A549 (cell line): Measurements from ENCODE around the gene KLHL22.

Source experiments
- POLR2AphosphoS2 ChIP-seq: conservative IDR thresholded peaks from 2 replicates; pipeline ENCODE4 v1.6.1; 2012; ENCODE audit warnings: low read length, improper control_type of control experiment, inconsistent platforms
- TF ChIP-seq, protein P1 (sequence below): fragments of 200-600 bp; sonication (generic); IDR thresholded peaks from 2 replicates; pipeline ENCODE4 v1.6.1; 2016; ENCODE audit warnings: antibody characterized with exemption, mild to moderate bottlenecking, moderate library complexity
- TF ChIP-seq, protein P2 (sequence below): fragments of >200 bp; sonication (Bioruptor Twin); formaldehyde crosslinking; IDR thresholded peaks from 3 replicates; pipeline ENCODE4 v1.5.1; 2016

DNA sequence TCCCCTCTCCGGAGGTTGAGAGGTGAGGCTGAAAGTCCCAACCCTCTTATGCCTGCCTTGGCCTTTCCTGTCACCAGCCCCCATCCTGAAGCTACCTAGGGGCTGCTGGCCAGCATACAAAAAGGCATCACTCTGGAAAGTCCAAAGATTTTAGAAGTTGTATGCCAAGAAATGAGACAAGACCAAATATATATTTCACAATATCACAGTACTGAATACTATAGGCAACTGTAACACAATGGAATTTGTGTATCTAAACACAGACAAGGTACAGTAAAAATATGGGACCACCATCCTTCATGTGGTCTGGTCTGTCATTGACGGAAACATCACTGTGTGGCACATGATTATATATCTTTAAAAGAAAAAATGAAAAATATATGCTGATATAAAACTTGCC, 4.2 kb downstream of the KLHL22 start:
- no peak for TF ChIP-seq POLR2AphosphoS2
- TF ChIP-seq, protein P1, sequence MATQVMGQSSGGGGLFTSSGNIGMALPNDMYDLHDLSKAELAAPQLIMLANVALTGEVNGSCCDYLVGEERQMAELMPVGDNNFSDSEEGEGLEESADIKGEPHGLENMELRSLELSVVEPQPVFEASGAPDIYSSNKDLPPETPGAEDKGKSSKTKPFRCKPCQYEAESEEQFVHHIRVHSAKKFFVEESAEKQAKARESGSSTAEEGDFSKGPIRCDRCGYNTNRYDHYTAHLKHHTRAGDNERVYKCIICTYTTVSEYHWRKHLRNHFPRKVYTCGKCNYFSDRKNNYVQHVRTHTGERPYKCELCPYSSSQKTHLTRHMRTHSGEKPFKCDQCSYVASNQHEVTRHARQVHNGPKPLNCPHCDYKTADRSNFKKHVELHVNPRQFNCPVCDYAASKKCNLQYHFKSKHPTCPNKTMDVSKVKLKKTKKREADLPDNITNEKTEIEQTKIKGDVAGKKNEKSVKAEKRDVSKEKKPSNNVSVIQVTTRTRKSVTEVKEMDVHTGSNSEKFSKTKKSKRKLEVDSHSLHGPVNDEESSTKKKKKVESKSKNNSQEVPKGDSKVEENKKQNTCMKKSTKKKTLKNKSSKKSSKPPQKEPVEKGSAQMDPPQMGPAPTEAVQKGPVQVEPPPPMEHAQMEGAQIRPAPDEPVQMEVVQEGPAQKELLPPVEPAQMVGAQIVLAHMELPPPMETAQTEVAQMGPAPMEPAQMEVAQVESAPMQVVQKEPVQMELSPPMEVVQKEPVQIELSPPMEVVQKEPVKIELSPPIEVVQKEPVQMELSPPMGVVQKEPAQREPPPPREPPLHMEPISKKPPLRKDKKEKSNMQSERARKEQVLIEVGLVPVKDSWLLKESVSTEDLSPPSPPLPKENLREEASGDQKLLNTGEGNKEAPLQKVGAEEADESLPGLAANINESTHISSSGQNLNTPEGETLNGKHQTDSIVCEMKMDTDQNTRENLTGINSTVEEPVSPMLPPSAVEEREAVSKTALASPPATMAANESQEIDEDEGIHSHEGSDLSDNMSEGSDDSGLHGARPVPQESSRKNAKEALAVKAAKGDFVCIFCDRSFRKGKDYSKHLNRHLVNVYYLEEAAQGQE: no peak
- TF ChIP-seq, protein P2, sequence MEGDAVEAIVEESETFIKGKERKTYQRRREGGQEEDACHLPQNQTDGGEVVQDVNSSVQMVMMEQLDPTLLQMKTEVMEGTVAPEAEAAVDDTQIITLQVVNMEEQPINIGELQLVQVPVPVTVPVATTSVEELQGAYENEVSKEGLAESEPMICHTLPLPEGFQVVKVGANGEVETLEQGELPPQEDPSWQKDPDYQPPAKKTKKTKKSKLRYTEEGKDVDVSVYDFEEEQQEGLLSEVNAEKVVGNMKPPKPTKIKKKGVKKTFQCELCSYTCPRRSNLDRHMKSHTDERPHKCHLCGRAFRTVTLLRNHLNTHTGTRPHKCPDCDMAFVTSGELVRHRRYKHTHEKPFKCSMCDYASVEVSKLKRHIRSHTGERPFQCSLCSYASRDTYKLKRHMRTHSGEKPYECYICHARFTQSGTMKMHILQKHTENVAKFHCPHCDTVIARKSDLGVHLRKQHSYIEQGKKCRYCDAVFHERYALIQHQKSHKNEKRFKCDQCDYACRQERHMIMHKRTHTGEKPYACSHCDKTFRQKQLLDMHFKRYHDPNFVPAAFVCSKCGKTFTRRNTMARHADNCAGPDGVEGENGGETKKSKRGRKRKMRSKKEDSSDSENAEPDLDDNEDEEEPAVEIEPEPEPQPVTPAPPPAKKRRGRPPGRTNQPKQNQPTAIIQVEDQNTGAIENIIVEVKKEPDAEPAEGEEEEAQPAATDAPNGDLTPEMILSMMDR: no peak
